ENCODE data around the gene BCKDHA. TPM values are rescaled to one million over a fixed set of nuclear protein-coding genes. Genes with fewer than 3 reads are reported as not detected.

Gene BCKDHA
- total RNA-seq, 4 donors from 2014 or later = 18.2 to 36.7 (median 21.6) TPM

DNA sequence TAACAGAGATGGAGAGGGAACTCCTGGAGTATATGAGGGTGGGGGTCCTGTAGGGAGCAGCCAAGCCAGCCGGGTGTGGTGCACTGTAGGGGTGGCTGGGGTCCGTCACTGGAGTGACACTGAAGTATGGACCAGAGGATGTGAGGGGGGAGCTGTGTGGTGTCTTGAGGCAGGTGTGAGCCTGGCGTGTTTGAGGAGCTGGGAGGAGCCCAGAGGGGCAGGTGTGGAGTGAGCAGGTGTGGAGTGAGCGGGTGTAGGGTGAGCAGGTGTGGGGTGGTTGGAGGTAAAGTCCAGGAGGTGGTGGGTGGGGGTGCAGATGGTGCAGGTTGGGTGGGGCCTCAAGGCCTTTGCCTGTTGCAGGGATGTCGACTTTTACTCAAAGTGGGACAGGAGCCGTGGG is 23.7 kb downstream of the BCKDHA start:
- no peak overlapping the region for H3K4me3 ChIP-seq

DNA sequence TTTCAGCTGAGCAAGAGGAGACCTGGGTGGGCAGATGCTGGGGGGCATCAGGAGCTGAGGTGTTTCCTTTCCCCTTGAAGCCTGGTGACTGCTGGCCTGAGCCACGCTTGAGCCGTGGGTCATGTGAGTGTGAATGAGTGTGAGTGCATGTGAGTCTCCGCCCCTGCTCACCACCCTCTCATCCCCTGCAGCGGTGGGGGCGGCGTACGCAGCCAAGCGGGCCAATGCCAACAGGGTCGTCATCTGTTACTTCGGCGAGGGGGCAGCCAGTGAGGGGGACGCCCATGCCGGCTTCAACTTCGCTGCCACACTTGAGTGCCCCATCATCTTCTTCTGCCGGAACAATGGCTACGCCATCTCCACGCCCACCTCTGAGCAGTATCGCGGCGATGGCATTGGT is 24.4 kb downstream of the BCKDHA start:
- Histone ChIP-seq H3K9me3 (no peaks in the 10 kb centered on the region), H3K27ac (no peak overlapping the region), H3K36me3 (no peaks in the 10 kb centered on the region), H3K4me1 (peaks cover 4 to 9% of the 10 kb centered on the region in 2 donors), H3K27me3 (no peaks in the 10 kb centered on the region), H3K4me3 (no peak overlapping the region)
- TF ChIP-seq, protein P1, sequence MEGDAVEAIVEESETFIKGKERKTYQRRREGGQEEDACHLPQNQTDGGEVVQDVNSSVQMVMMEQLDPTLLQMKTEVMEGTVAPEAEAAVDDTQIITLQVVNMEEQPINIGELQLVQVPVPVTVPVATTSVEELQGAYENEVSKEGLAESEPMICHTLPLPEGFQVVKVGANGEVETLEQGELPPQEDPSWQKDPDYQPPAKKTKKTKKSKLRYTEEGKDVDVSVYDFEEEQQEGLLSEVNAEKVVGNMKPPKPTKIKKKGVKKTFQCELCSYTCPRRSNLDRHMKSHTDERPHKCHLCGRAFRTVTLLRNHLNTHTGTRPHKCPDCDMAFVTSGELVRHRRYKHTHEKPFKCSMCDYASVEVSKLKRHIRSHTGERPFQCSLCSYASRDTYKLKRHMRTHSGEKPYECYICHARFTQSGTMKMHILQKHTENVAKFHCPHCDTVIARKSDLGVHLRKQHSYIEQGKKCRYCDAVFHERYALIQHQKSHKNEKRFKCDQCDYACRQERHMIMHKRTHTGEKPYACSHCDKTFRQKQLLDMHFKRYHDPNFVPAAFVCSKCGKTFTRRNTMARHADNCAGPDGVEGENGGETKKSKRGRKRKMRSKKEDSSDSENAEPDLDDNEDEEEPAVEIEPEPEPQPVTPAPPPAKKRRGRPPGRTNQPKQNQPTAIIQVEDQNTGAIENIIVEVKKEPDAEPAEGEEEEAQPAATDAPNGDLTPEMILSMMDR (IDR thresholded peaks at IDR 0.05) = no peak
- no peak for TF ChIP-seq POLR2A (IDR thresholded peaks at IDR 0.05)
- DNase-seq = no peak
- intact Hi-C loops (cut with DNase I; ENCODE audit: low total_unique reads) = no loop called here

More for the DNA sequence above, 23.7 kb downstream of the BCKDHA start:
- no peak for DNase-seq
- Histone ChIP-seq H3K27ac (no peak overlapping the region), H3K36me3 (no peaks in the 10 kb centered on the region), H3K9me3 (no peaks in the 10 kb centered on the region), H3K4me1 (peaks cover 2 to 3% of the 10 kb centered on the region in 2 donors), H3K27me3 (no peaks in the 10 kb centered on the region)
- TF ChIP-seq, protein P1 (IDR thresholded peaks at IDR 0.05) = no peak
- no peak for TF ChIP-seq POLR2A (IDR thresholded peaks at IDR 0.05)
- intact Hi-C loops (cut with DNase I; ENCODE audit: low total_unique reads) = no loop called here

DNA sequence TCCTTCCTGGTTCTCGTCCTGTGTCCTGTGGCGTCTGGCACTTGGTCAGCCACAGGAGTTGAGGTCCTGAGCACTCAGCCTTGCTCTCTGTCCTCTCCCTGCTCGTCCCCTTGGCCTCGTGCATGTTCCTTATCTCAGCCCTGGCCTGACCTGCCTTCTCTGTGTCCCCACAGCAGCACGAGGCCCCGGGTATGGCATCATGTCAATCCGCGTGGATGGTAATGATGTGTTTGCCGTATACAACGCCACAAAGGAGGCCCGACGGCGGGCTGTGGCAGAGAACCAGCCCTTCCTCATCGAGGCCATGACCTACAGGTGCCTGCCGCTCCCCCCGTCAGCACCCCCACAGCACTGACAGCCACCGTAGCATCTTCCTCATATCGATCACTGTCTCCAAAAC is 24.8 kb downstream of the BCKDHA start:
- no peak for TF ChIP-seq POLR2A (IDR thresholded peaks at IDR 0.05)
- TF ChIP-seq, protein P1 (IDR thresholded peaks at IDR 0.05) = no peak
- H3K4me3 ChIP-seq = no peak overlapping the region
- H3K27ac ChIP-seq = no peak overlapping the region
- intact Hi-C loops (cut with DNase I; ENCODE audit: low total_unique reads) = no loop called here
- no peaks in the 10 kb centered on the region for H3K9me3 ChIP-seq
- peaks cover 4 to 9% of the 10 kb centered on the region in 2 donors for H3K4me1 ChIP-seq
- DNase-seq = no peak
- H3K36me3 ChIP-seq = no peaks in the 10 kb centered on the region
- no peaks in the 10 kb centered on the region for H3K27me3 ChIP-seq

DNA sequence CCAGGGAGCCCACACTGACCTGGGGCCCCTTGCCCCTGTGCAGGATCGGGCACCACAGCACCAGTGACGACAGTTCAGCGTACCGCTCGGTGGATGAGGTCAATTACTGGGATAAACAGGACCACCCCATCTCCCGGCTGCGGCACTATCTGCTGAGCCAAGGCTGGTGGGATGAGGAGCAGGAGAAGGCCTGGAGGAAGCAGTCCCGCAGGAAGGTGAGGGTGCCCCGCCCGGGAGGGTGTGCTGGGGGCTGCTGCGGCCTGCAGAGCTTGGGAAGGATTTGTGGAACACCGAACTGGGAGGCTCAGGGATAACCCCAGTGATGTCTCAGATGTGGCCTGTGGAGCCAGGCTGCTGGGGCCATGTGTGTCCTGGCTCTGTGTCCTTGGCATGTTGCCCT is 25.3 kb downstream of the BCKDHA start:
- intact Hi-C loops (cut with DNase I; ENCODE audit: low total_unique reads) = no loop called here
- no peak overlapping the region for H3K4me3 ChIP-seq
- H3K4me1 ChIP-seq = peaks cover 4 to 9% of the 10 kb centered on the region in 2 donors
- H3K27ac ChIP-seq = no peak overlapping the region
- no peak for DNase-seq
- H3K9me3 ChIP-seq = no peaks in the 10 kb centered on the region
- no peaks in the 10 kb centered on the region for H3K27me3 ChIP-seq
- no peaks in the 10 kb centered on the region for H3K36me3 ChIP-seq
- no peak for TF ChIP-seq POLR2A (IDR thresholded peaks at IDR 0.05)
- TF ChIP-seq, protein P1 (IDR thresholded peaks at IDR 0.05) = no peak

DNA sequence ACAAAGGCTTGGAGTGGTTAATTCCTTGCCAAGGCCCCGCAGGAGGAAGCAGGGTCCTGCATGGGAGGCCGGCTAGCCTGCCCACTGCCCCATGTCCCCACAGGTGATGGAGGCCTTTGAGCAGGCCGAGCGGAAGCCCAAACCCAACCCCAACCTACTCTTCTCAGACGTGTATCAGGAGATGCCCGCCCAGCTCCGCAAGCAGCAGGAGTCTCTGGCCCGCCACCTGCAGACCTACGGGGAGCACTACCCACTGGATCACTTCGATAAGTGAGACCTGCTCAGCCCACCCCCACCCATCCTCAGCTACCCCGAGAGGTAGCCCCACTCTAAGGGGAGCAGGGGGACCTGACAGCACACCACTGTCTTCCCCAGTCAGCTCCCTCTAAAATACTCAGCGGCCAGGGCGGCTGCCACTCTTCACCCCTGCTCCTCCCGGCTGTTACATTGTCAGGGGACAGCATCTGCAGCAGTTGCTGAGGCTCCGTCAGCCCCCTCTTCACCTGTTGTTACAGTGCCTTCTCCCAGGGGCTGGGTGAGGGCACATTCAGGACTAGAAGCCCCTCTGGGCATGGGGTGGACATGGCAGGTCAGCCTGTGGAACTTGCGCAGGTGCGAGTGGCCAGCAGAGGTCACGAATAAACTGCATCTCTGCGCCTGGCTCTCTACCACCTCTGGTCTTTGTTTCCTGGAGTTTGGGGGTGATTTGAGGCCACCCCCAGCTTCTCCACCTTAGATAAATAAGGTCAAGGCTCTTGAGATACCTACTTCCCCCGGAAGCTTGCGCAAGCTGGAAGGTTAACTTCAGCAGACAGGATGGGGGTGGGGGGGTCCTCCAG is 26.9 kb downstream of the BCKDHA start:
- intact Hi-C loops (cut with DNase I; ENCODE audit: low total_unique reads) = no loop called here
- H3K4me1 ChIP-seq = peaks cover 4 to 9% of the 10 kb centered on the region in 2 donors

More for the DNA sequence above, 26.9 kb downstream of the BCKDHA start:
- Histone ChIP-seq H3K4me3 (no peak overlapping the region), H3K36me3 (no peaks in the 10 kb centered on the region), H3K9me3 (no peaks in the 10 kb centered on the region), H3K27ac (no peak overlapping the region), H3K27me3 (no peaks in the 10 kb centered on the region)
- DNase-seq = no peak
- no peak for TF ChIP-seq POLR2A (IDR thresholded peaks at IDR 0.05)
- TF ChIP-seq, protein P1 (IDR thresholded peaks at IDR 0.05) = no peak
